SH-SY5Y (cell line): ENCODE measurements around the gene ANO6.

Experiments used
- GATA2 ChIP-seq: IDR thresholded peaks from 2 replicates; pipeline ENCODE4 v1.6.1; 2011; ENCODE audit warnings: mild to moderate bottlenecking, low read depth, low read length
- GATA3 ChIP-seq: IDR thresholded peaks from 2 replicates; pipeline ENCODE4 v1.6.1; 2011; ENCODE audit warnings: low read depth, mild to moderate bottlenecking, low read length, moderate library complexity

DNA sequence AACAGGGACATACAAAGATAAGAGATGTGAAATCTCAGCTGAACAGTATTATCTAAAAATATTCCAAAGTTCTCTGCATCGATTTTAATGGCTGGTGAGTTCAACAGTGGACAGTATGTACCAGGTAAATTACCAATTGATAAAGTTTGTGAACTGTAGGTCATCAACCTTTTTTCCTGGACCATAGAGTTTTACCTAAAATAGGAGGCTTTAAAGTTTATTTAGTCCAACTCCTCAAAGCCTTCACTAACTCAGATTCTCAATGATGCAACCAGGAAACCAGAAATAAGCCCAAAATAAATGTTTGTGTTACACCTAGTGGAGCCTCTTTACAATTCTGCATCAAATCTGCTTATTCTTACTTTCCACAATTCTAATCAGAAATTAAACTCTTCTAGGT is 205.8 kb downstream of the ANO6 start:
- TF ChIP-seq GATA2: no peak
- no peak for TF ChIP-seq GATA3
